Stimulated activated memory B cell treated with anti-CD40 and anti-IgM and Interleukin-4, amounts not matched to agents 10 μg/mL and 1 μg/mL and 100 μg/mL, for 72 hours (primary cell): ENCODE measurements around the gene MYMK.
A peak's percentile ranks its signal among the peaks of the same experiment; 100 is the strongest.

Experiments
- ATAC-seq: fragments of 150-1000 bp; cut with Tn5 transposase; 2 replicates; pipeline ENCODE4 v1.10.0; 2021
- H3K27ac Mint-ChIP-seq: one replicate; pipeline ENCODE4 v1.8.0; 2022; ENCODE audit warnings: mild to moderate bottlenecking, mixed read lengths
- H3K27me3 Mint-ChIP-seq: one replicate; pipeline ENCODE4 v1.8.0; 2022; ENCODE audit warnings: mixed read lengths
- H3K36me3 Mint-ChIP-seq: one replicate; pipeline ENCODE4 v1.8.0; 2022; ENCODE audit warnings: mixed read lengths
- H3K4me1 Mint-ChIP-seq: one replicate; pipeline ENCODE4 v1.8.0; 2022; ENCODE audit warnings: mixed read lengths
- H3K4me3 Mint-ChIP-seq: one replicate; pipeline ENCODE4 v1.8.0; 2022; ENCODE audit warnings: mild to moderate bottlenecking, moderate library complexity, mixed read lengths
- H3K9me3 Mint-ChIP-seq: one replicate; pipeline ENCODE4 v1.8.0; 2022; ENCODE audit warnings: mixed read lengths

MYMK gene

DNA sequence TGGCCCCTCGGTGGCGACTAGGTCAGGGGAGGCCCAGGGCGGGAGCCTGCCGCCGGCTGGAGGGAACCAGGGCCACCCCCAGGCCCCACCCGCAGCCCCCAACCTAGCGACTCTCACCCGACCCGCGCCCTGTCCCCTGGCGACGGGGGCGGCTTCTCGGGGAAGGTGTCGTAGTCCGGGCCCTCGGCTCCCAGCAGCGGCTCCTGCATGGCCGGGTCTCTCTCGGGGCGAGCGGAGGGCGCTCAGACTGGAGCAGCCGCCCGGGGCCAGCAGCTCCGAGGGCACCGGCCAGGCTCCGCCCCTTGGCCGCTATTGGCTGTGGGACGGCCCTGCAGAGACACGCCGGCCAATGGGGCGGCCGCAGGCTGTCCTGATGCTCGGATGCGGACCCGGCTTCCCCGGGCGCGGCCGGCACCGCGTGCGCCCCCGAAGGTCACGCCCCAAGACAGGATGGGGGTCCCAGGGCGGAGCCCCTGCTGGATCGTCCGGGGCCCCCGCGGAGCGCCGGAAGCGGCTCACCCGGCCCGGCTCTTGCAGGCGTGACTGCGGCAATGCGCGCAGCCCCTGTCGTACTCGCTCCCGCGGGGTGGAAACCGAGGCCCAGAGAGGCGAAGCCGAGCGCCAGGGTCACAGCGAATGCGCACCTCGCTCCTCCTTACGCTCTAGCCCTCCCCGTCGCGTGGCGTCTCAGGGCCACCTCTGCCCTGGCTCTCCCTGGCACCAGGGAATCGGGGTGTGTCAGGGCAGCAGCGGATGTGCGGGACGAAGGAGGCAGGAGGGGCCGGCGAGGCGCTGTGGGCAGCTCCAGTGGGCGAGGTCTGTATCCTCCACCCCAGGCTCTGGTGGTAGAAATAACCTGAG lies 45.7 kb downstream of the MYMK start, which contains the start of gene SLC2A6:
Gene SLC2A6 (minus strand): TSS at position 249 of the 861 bp plus-strand sequence. CDS start 40 bp downstream, at position 209.
- Mint-ChIP-seq H3K27me3 (no peaks in the 10 kb centered on the region), H3K9me3 (no peaks in the 10 kb centered on the region), H3K36me3 (peaks cover 11% of the 10 kb centered on the region), H3K4me3 (peak within 1 kb of the TSS; percentile 95), H3K4me1 (peaks cover 37% of the 10 kb centered on the region), H3K27ac (peak within 1 kb of the TSS; percentile 84)
- peak; percentile 97 for ATAC-seq

DNA sequence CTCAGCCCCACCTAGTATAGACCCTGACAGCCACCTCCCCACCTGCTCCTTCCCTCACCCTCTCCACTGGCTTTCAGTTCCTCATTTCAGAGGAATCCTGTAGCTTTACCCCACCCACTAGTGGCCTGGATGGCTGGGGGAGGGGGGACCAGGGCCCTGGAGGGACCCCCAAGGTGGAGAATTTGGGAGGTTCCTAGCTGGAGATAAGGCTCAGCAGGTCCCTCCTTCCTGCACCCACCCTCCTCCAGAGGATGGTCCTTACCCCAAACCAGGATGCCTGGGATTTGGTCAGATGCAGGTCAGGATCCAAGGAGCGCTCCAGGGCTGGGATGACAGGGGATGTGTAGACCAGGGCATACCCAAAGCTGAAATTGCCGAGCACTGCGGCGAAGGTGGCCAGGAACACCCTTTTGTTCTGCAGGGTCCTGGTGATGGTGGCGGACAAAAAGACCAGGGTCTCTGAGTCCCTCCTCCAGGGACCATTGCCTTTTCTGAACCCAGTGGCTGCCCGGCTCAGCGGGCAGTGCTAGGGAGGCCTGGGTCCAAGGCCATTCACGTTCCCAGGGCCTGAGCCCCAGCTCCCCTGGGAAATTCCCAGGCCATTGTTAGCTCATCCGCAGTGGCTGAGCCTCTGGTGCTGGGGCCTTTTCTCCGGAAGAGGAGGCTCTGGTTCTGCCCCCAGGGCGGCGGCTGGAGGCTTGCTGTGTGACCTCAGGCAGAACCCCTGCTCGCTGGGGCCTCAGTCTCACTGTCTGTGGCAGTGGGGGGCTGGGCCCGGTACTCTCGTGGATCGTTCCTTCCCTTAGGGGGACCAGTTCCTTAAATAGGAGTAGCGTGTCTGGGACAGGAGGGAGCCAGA lies 46.5 kb downstream of the MYMK start:
- H3K4me3 Mint-ChIP-seq: peak overlapping the region; percentile 95
- peaks cover 37% of the 10 kb centered on the region for H3K4me1 Mint-ChIP-seq
- H3K9me3 Mint-ChIP-seq: no peaks in the 10 kb centered on the region
- H3K36me3 Mint-ChIP-seq: peaks cover 11% of the 10 kb centered on the region
- peak overlapping the region; percentile 84 for H3K27ac Mint-ChIP-seq
- no peaks in the 10 kb centered on the region for H3K27me3 Mint-ChIP-seq
- ATAC-seq: peak; percentile 76

DNA sequence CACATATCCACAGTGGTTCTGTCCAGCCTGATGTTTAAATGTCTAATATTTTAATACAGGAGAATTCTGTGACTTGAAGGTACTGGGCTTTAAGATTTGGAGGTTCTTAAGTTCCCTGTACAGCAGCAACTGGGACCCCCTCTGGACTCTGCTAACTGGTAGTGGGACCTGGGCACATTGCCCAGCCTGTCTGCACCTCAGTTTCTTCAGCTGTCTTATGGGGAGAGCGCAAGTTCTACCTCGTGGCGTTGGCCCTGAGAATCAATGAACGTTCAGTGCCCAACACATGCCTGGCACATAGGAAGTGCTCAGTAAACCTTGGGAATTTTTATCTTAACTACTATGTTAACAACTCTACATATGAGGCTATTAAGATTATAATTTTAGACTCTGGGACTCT lies 47.3 kb downstream of the MYMK start:
- peak overlapping the region; percentile 84 for H3K27ac Mint-ChIP-seq
- no peaks in the 10 kb centered on the region for H3K9me3 Mint-ChIP-seq
- H3K36me3 Mint-ChIP-seq: peaks cover 16% of the 10 kb centered on the region
- H3K27me3 Mint-ChIP-seq: no peaks in the 10 kb centered on the region
- no peak for ATAC-seq
- peaks cover 37% of the 10 kb centered on the region for H3K4me1 Mint-ChIP-seq
- peak overlapping the region; percentile 95 for H3K4me3 Mint-ChIP-seq

DNA sequence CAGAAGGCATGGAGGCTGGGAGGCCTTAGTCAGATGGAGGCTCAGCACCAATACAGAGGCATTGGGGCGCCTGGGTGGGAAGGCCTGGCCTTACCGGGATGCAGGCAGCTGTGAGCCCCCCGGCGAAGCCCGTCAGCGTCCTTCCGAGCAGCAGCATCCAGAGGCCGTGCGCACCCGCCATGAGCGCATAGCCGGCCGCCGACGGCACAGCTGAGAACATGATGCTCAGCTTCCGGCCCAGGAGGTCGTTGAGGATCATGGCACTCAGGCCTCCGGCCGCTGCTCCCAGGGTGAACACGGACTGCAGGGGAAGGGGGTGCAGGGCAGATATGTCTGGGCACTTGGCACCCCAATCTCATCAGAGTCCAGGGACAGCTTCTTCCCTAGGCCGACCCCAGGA lies 47.8 kb downstream of the MYMK start:
- H3K27ac Mint-ChIP-seq: peak overlapping the region; percentile 61
- peaks cover 19% of the 10 kb centered on the region for H3K36me3 Mint-ChIP-seq
- H3K4me1 Mint-ChIP-seq: peaks cover 38% of the 10 kb centered on the region
- no peaks in the 10 kb centered on the region for H3K9me3 Mint-ChIP-seq
- ATAC-seq: no peak
- no peaks in the 10 kb centered on the region for H3K27me3 Mint-ChIP-seq
- peak overlapping the region; percentile 47 for H3K4me3 Mint-ChIP-seq

DNA sequence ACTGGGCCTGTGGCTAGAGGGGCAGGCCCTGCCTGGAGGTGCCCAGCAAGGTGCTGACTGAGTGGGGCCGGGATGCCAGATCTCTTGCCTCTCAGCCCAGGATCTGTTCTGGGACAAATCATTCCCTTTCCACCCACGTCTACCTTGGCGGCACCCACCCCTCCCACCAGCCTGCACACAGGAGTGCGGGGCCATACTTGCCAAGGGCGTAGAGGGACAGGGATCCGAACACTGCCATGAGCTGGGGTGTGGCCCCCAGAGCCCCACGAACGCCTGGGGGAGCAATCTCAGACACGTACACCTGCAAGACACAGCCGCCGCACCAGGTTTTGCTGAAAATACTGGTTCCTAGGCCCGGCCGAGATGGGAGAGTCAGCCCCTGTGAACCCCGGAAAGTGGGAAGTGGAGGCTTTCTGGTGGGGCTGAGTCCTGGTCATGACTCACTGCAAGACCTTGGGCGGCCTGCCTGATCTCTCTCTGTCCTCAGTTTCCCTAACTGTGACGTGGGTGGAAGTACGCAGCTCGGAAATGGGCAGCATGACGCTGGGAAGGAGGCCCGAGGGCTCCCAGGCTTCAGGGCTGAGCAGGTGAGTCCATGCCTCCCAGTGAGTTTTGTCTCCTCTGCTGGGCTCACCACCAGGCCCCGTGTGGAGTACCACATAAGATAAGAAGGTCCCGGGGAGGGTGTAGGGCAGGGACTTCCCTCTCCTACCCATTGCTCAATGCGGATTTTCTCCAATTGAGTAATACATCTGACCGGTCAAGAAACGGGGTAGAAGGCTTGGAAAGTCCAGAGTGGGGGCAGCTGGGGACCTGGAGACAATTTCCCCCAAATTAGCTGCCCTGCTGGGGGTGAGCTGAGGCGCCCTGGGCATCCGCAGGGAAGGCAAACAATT lies 48.5 kb downstream of the MYMK start:
- Mint-ChIP-seq H3K27me3 (no peaks in the 10 kb centered on the region), H3K4me1 (peaks cover 44% of the 10 kb centered on the region), H3K9me3 (no peaks in the 10 kb centered on the region), H3K27ac (peak overlapping the region; percentile 61), H3K36me3 (peaks cover 24% of the 10 kb centered on the region), H3K4me3 (peak overlapping the region; percentile 47)
- no peak for ATAC-seq

DNA sequence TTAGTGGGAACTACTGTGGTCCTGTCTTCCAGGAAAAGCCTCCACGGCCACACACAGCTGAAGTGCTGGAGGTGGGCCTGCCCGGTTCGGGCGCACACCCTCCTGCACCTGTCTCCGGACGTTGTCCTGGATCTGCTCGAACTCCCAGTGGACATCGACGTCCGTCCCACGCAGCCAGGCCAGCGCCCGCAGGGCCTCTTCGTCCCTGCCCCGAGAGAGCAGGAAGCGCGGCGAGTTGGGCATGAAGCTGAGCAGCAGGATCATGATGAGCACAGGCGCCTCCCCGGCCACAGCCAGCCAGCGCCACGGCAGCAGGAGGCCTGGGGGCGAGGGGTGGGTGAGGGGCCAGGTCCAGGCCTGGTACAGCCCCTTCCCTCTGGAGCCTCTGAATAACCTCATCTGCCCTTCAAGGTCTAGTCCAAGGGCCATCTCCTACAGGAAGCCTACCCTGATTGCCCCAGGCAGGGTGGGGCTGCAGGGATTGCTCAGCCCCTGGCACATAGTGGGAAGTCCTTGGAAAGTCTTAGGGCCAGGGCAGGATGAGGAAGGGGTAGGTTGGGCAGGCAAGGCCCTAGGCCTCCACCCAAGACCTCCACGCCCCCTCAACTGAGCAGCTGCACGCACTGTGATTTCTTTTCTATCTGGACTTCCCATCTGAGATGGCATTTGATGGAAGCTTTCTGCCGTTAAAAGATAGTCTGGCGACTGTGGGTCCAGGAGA lies 49.3 kb downstream of the MYMK start:
- Mint-ChIP-seq H3K27ac (peak overlapping the region; percentile 61), H3K36me3 (peaks cover 28% of the 10 kb centered on the region), H3K9me3 (no peaks in the 10 kb centered on the region), H3K27me3 (no peaks in the 10 kb centered on the region), H3K4me3 (no peak overlapping the region), H3K4me1 (peaks cover 48% of the 10 kb centered on the region)
- ATAC-seq: no peak

DNA sequence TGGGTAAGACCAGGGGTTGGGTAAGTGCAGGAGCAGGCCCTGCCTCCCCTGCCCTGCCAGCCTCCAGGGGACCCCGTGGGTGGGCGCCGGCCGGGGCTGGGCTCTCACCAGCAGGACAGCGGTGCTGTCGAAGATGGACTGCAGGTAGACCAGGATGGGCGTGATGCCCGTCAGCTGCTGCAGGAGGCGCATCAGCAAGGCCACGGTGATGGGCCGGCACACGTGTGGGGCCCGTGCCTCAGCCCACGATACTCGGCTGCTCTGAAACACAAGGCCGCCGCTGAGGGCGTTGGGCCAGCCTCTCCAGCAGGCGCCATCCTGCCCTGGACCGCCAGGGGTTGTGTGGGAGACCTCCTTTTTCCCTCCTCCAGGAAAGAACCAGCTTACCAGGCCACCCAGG lies 49.9 kb downstream of the MYMK start:
- H3K27me3 Mint-ChIP-seq: no peaks in the 10 kb centered on the region
- H3K9me3 Mint-ChIP-seq: no peaks in the 10 kb centered on the region
- ATAC-seq: no peak
- no peak overlapping the region for H3K27ac Mint-ChIP-seq
- no peak overlapping the region for H3K4me3 Mint-ChIP-seq
- H3K36me3 Mint-ChIP-seq: peaks cover 31% of the 10 kb centered on the region
- H3K4me1 Mint-ChIP-seq: peaks cover 51% of the 10 kb centered on the region

DNA sequence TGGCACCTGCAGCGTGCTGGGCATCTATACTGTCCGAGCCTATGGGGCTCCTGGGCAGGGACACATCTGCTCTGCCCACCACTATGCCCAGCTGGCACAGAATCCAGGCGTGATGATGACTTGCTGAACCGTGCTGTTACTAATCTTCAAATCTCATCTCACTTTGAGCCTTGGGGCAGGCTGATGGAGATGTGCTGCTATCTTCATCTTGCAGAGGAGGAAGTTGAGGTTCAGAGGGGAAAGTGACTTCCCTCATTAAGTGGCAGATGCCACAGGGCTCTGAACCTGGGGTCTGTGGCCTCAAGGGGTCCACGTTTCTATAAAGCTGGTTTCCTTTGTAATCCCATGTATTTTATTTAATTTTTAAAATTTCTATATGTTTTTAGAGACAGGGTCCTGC lies 50.5 kb downstream of the MYMK start:
- Mint-ChIP-seq H3K9me3 (no peaks in the 10 kb centered on the region), H3K36me3 (peaks cover 31% of the 10 kb centered on the region), H3K4me1 (peaks cover 49% of the 10 kb centered on the region), H3K4me3 (no peak overlapping the region), H3K27ac (no peak overlapping the region), H3K27me3 (no peaks in the 10 kb centered on the region)
- no peak for ATAC-seq

DNA sequence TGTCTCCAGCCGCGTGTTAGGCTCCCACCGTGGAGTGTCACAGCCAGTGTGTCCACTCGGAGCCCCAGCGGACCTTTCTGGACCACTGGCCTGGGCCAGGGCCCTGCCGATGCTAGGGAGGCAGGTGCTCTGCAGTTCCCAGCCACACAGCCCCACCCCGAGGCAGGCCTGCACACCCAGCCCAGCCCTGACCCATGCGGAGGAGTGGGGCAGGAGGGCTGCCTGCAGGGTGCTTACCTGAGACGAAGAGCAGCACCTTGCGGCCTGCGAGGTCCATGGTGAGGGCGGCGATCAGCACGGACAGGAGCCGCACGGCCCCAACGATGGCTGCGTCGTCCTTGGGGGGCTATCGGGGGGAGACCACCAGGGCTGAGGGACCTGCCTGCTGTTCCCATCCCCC lies 51.0 kb downstream of the MYMK start:
- peaks cover 47% of the 10 kb centered on the region for H3K4me1 Mint-ChIP-seq
- H3K27me3 Mint-ChIP-seq: no peaks in the 10 kb centered on the region
- H3K27ac Mint-ChIP-seq: no peak overlapping the region
- no peaks in the 10 kb centered on the region for H3K9me3 Mint-ChIP-seq
- H3K4me3 Mint-ChIP-seq: no peak overlapping the region
- ATAC-seq: no peak
- H3K36me3 Mint-ChIP-seq: peaks cover 31% of the 10 kb centered on the region

DNA sequence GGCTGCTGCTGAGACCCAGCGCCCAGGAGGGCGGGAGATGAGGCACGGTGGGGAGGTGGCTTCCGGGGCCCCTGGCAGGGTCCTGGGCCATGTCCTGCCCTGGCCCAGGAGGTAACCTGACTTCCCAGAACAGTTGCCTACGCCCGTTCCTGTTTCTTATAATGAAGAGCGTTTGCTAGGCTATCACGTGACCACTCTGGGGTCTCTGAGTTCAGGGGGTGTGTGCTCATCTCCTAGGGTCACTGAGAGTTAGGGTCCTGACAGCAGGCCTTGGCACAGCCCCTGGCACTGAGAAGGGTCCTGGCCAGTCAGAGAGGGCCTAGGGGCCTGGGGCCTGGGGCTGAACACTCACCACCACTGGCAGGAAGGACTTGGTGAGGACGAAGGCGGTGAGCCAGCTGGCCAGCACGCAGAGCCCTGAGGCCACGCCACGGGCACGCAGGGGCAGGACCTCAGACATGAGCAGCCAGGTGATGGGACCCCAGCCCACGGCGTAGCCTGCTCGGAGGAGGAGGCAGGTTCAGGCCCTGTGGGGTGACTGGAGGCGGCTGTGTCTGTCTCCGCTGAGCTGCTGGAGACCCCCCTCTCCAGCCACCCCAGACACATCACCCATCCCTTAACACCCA lies 51.9 kb downstream of the MYMK start:
- peaks cover 31% of the 10 kb centered on the region for H3K36me3 Mint-ChIP-seq
- no peak overlapping the region for H3K27ac Mint-ChIP-seq
- H3K27me3 Mint-ChIP-seq: no peaks in the 10 kb centered on the region
- peaks cover 43% of the 10 kb centered on the region for H3K4me1 Mint-ChIP-seq
- no peak overlapping the region for H3K4me3 Mint-ChIP-seq
- no peaks in the 10 kb centered on the region for H3K9me3 Mint-ChIP-seq
- no peak for ATAC-seq

DNA sequence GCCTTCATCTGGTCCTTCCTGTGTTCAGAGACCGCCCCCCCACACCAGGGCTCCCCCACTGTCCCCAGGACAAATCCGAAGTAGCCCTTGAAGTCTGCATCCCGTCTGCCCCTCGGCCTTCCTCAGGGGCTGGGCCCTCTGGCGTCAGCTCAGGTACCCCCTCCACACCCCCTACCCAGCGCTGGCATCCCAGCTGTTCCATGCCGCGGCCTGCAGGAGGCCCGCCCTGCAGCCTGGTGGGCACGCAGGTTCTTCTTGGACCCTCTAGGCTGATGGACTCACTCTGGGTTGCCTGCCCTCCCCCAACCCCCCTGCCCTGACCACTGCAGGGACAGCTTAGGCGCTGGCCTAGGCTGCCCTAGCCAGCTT lies 52.5 kb downstream of the MYMK start:
- Mint-ChIP-seq H3K4me3 (no peak overlapping the region), H3K36me3 (peaks cover 31% of the 10 kb centered on the region), H3K27me3 (no peaks in the 10 kb centered on the region), H3K9me3 (no peaks in the 10 kb centered on the region), H3K4me1 (peaks cover 37% of the 10 kb centered on the region), H3K27ac (no peak overlapping the region)
- no peak for ATAC-seq

DNA sequence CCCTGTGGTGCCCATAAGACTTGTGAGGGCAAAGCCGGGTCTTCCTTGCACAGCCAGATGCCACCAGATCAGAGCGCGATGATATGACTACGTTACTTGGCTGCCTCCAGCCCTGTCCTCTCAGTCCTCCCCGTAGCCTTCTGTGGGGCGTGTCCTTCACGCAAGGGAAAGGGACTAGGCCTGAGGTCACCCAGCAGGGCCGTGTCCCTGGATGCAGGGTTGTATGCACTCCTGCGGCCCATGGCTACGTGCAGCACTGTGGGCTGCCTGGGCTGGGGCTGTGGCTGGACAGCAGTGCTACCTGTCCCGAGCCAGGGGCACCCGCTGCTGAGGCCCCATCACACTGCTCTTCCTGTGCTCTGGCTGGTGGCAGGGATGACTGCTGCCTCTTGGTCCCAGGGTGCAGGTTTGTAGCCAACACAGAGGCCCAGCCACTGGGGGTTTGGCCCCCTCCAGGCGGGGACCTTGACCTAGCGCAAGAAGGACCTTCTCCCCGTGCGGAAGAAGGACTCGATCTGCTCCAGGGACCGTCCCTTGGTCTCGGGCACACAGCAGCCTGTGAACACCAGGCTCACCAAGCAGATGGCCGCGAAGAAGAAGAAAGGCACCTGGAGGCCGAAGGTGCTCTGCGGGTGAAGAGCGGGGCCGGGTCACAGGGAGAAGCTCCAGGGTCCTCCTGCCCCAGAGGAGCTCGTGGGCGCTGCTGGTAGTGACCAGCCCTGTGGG lies 53.0 kb downstream of the MYMK start:
- Mint-ChIP-seq H3K4me1 (peaks cover 32% of the 10 kb centered on the region), H3K9me3 (no peaks in the 10 kb centered on the region), H3K36me3 (peaks cover 30% of the 10 kb centered on the region), H3K4me3 (no peak overlapping the region), H3K27me3 (no peaks in the 10 kb centered on the region), H3K27ac (no peak overlapping the region)
- no peak for ATAC-seq

DNA sequence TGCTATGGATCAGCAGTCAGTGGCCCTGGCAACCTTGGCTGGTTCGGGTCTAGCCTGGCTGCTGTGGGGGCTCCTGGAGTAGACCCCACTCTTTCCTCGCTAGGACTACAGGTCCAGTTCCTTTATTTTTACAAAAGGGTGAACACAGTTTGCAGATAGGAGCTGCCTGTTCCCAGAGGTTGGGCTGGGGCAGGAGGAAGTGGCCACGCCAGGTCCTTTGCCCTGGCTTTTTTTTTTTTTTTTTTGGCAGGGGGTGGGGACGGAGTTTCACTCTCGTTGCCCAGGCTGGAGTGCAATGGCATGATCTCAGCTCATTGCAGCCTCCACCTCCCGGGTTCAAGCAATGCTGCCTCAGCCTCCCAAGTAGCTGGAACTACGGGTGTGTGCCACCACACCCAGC lies 53.8 kb downstream of the MYMK start:
- H3K9me3 Mint-ChIP-seq: no peaks in the 10 kb centered on the region
- H3K4me3 Mint-ChIP-seq: no peak overlapping the region
- ATAC-seq: no peak
- H3K27me3 Mint-ChIP-seq: no peaks in the 10 kb centered on the region
- peak overlapping the region; percentile 57 for H3K27ac Mint-ChIP-seq
- peaks cover 24% of the 10 kb centered on the region for H3K4me1 Mint-ChIP-seq
- peaks cover 22% of the 10 kb centered on the region for H3K36me3 Mint-ChIP-seq
